Testis (tissue), 2 donors: ENCODE measurements around the gene TWF1.

Experiments
- CTCF ChIP-seq, 3 experiments: fragments of 450-650 bp in 2 of 3; fragments of 200-600 bp in 1 of 3; sonication (generic) in 1 of 3; IDR thresholded peaks; one replicate each; pipeline ENCODE4 v1.5.1; 2016 to 2019; ENCODE audit warnings: antibody characterized with exemption in 3 of 3, mild to moderate bottlenecking in 2 of 3, moderate library complexity in 1 of 3
- POLR2A ChIP-seq: fragments of 450-650 bp; IDR thresholded peaks from one replicate; pipeline ENCODE4 v1.6.1; 2017; ENCODE audit warnings: antibody characterized with exemption, mild to moderate bottlenecking, moderate library complexity

- no peak for TF ChIP-seq CTCF (IDR thresholded peaks at IDR 0.05)
- no peak for TF ChIP-seq POLR2A
Observed at GRCh38 chr12:43797561-43798217, 8.4 kb downstream of the TWF1 start.
